ENCODE data around the gene MROH7.

The MROH7 gene

GRCh38 chr1:54714881-54715492, 73.4 kb downstream of the MROH7 start:
- H3K4me3 ChIP-seq (replicated peaks; ENCODE audit: low read depth, low read length): peak overlapping the region; percentile 74
- no peak for TF ChIP-seq CTCF (IDR thresholded peaks at IDR 0.05; ENCODE audit: low read depth, low read length, missing control alignments)
- DNase-seq (ENCODE audit: extremely low read depth, low read depth): no peak

- peak; percentile 36 for DNase-seq (ENCODE audit: extremely low read depth, low read depth)
- peak within 1 kb of the TSS; percentile 74 for H3K4me3 ChIP-seq (replicated peaks; ENCODE audit: low read depth, low read length)
- no peak for TF ChIP-seq CTCF (IDR thresholded peaks at IDR 0.05; ENCODE audit: low read depth, low read length, missing control alignments)
These were observed 74.1 kb downstream of the MROH7 start, which contains the start of gene TTC4 for GRCh38 chr1:54715493-54716298. Gene TTC4 (plus strand): TSS chr1:54715861. CDS start chr1:54715909, 48 bp downstream.

GRCh38 chr1:54716299-54717047, 74.9 kb downstream of the MROH7 start:
- TF ChIP-seq CTCF (IDR thresholded peaks at IDR 0.05; ENCODE audit: low read depth, low read length, missing control alignments): no peak

GRCh38 chr1:54721719-54722118, 80.1 kb downstream of the MROH7 start:
- TF ChIP-seq CTCF (IDR thresholded peaks at IDR 0.05; ENCODE audit: low read depth, low read length, missing control alignments): no peak
- no peak overlapping the region for H3K4me3 ChIP-seq (replicated peaks; ENCODE audit: low read depth, low read length)
- DNase-seq (ENCODE audit: extremely low read depth, low read depth): no peak

More at GRCh38 chr1:54716299-54717047, 74.9 kb downstream of the MROH7 start:
- H3K4me3 ChIP-seq (replicated peaks; ENCODE audit: low read depth, low read length): peak overlapping the region; percentile 74
- DNase-seq (ENCODE audit: extremely low read depth, low read depth): no peak

GRCh38 chr1:54723985-54724384, 82.4 kb downstream of the MROH7 start:
- H3K4me3 ChIP-seq (replicated peaks; ENCODE audit: low read depth, low read length): no peak overlapping the region
- TF ChIP-seq CTCF (IDR thresholded peaks at IDR 0.05; ENCODE audit: low read depth, low read length, missing control alignments): no peak
- no peak for DNase-seq (ENCODE audit: extremely low read depth, low read depth)

- no peak for DNase-seq (ENCODE audit: extremely low read depth, low read depth)
- TF ChIP-seq CTCF (IDR thresholded peaks at IDR 0.05; ENCODE audit: low read depth, low read length, missing control alignments): no peak
- H3K4me3 ChIP-seq (replicated peaks; ENCODE audit: low read depth, low read length): no peak overlapping the region
These were observed 83.2 kb downstream of the MROH7 start for GRCh38 chr1:54724771-54725170.

Measured in HFF-Myc (cell line).